Adrenal gland (tissue), 12 donors: ENCODE data around the gene CYP26B1. TPM values are rescaled to one million over a fixed set of nuclear protein-coding genes. Genes with fewer than 3 reads are reported as not detected.

Experiments used
- DNase-seq, 7 donors: peaks; one replicate each; pipeline ENCODE4 v3.0.0-alpha.2; 2019 to 2020
- H3K27ac ChIP-seq, 5 donors: fragments of 200-600 bp; sonication (generic) in 4 of 5; 1 replicate in 3 of 5; 2 replicates in 2 of 5; pipeline versions ENCODE4 v1.5.1 to v1.8.0; 2016 to 2020; ENCODE audit warnings: mild to moderate bottlenecking in 1 of 5
- H3K27me3 ChIP-seq: fragments of 200-600 bp; 2 replicates; pipeline ENCODE4 v1.8.0; 2021
- H3K36me3 ChIP-seq, 2 donors: fragments of 200-600 bp; replicated peaks in 1 of 2; 1 replicate in 1 of 2; 2 replicates in 1 of 2; pipeline versions ENCODE4 v1.5.1 to v1.8.0; 2018 to 2022
- H3K4me1 ChIP-seq, 2 donors: fragments of 200-600 bp; replicated peaks in 1 of 2; 1 replicate in 1 of 2; 2 replicates in 1 of 2; pipeline versions ENCODE4 v1.5.1 to v1.8.0; 2018 to 2021
- H3K4me3 ChIP-seq, 4 donors: fragments of 200-600 bp; sonication (generic) in 3 of 4; one replicate each; pipeline ENCODE4 v1.5.1; 2016 to 2018
- H3K9me3 ChIP-seq, 3 donors: fragments of 200-600 bp; sonication (generic) in 1 of 3; replicated peaks in 1 of 3; 1 replicate in 2 of 3; 2 replicates in 1 of 3; pipeline versions ENCODE4 v1.5.1 to v1.8.0; 2016 to 2021
- POLR2A ChIP-seq, 2 donors: fragments of 450-650 bp; IDR thresholded peaks; one replicate each; pipeline ENCODE4 v1.6.1; 2017; ENCODE audit warnings: antibody characterized with exemption in 2 of 2, mild to moderate bottlenecking in 2 of 2, moderate library complexity in 1 of 2
- WGBS, 4 donors: extraction: QIAGEN DNeasy Blood & Tissue Kit in 2 of 4; methylation state at CpG; one replicate each; pipeline versions ENCODE4 v1.1.5 to v1.1.7; 2013 to 2017; 5-methylcytosine and 5-hydroxymethylcytosine counted together
- intact Hi-C, 2 donors: fragments of 100-400 bp; cut with DNase I; formaldehyde crosslinking; loops; one replicate each; pipeline versions ENCODE4 v1.14.1 to v1.15.0; 2022 to 2023
- polyA plus RNA-seq, 3 donors: library from polyadenylated mRNA; stranded (reverse); fragments of 200-250 nt in 2 of 3; fragments of 350-450 nt in 1 of 3; fragmentation: Illumina TruSeq in 1 of 3; extraction: RNeasy Lipid Tissue Mini Kit (QIAGEN cat#74804) in 1 of 3; gene quantifications; one replicate each; pipeline ENCODE4 v1.2.3, GENCODE V29; 2013 to 2014
- total RNA-seq, 9 donors: library from RNA; depleted of rRNA in 4 of 9; stranded (reverse); fragments of >200 nt in 4 of 9; fragments of 120-200 nt in 1 of 9; fragmentation: NEBNext Ultra II Directional in 1 of 9; extraction: Animal tissue kit (Norgen Biotek cat#: 25700) in 1 of 9; gene quantifications; one replicate each; pipeline versions ENCODE4 v1.1.0 to v1.2.4, GENCODE V29; 2013 to 2023
- TF ChIP-seq, protein P1 (sequence below), 6 experiments: fragments of 450-650 bp in 4 of 6; fragments of 200-600 bp in 2 of 6; sonication (generic) in 1 of 6; IDR thresholded peaks; 1 replicate in 5 of 6; 2 replicates in 1 of 6; pipeline versions ENCODE4 v1.5.1 to v1.8.0; 2016 to 2021; ENCODE audit warnings: antibody characterized with exemption in 6 of 6, mild to moderate bottlenecking in 2 of 6, moderate library complexity in 1 of 6
- donor health status: healthy with polysubstance abuse.
- donor health status: Bipolar disorder and iron deficiency.
- donor health status: DM: yes; HTN: yes; CAD: no.
- donor health status: DM: no; HTN: no; CAD: no.
- donor health status: DM: no; HTN: no; CAD: no.
- donor health status: DM: yes; HTN: yes; CAD: no.

The CYP26B1 gene
- total and polyA plus RNA-seq, 12 donors, result 0.53 to 30.3 (median 10.7) TPM

DNA sequence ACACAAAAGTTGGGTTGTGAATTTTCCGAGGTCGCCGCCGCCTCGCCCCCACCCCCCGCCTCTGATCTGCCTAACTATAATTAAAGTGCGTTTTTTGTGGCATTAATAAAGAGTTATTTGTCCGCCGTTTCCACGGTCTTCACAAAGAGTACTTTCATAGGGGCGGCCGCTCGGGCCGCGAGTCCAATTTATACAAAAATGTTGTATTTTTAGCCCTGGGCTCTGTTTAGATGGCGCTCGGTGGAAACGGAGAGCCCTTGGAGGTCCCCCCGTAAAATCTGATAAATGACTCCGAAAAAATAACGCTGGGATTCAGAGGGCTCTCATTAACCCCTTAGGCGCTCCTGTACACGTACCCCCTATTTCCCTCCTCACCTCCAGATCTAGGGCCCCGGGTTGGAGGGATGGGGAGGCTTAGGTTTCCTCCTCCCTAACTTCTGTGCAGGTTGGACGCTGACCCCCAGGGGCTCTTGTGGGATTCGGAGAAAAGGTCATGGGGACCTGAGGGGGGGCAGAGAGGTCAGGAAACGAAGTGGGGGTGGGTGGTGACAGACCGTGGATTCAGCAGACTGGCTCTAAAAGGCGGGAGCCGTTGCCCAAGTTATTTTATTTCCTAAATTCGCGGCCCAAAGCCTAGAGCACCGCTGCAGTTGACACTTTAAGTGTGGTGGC lies 1.9 kb downstream of the CYP26B1 start:
- peaks cover 40 to 53% of the 10 kb centered on the region in 2 donors for H3K4me1 ChIP-seq
- WGBS, 4 donors, result 4 to 7% (median 6%) methylated on average over 26 to 33 of the region's 33 CpGs
- TF ChIP-seq, protein P1, sequence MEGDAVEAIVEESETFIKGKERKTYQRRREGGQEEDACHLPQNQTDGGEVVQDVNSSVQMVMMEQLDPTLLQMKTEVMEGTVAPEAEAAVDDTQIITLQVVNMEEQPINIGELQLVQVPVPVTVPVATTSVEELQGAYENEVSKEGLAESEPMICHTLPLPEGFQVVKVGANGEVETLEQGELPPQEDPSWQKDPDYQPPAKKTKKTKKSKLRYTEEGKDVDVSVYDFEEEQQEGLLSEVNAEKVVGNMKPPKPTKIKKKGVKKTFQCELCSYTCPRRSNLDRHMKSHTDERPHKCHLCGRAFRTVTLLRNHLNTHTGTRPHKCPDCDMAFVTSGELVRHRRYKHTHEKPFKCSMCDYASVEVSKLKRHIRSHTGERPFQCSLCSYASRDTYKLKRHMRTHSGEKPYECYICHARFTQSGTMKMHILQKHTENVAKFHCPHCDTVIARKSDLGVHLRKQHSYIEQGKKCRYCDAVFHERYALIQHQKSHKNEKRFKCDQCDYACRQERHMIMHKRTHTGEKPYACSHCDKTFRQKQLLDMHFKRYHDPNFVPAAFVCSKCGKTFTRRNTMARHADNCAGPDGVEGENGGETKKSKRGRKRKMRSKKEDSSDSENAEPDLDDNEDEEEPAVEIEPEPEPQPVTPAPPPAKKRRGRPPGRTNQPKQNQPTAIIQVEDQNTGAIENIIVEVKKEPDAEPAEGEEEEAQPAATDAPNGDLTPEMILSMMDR (IDR thresholded peaks at IDR 0.05), result no peak
- TF ChIP-seq POLR2A (IDR thresholded peaks at IDR 0.05), result no peak
- DNase-seq, result peak in 3 of 7 donors; percentile 9 to 45 (median 15)
- H3K36me3 ChIP-seq, result no peaks in the 10 kb centered on the region
- H3K9me3 ChIP-seq, result no peaks in the 10 kb centered on the region
- intact Hi-C loops, result loop anchor here (5.0 to 10.0 kb wide), 3 partner anchors 221 to 598 kb away; no protein-coding TSS in a partner anchor
- peak overlapping the region in 1 of 4 donors; percentile 46 for H3K4me3 ChIP-seq
- H3K27me3 ChIP-seq, result peaks cover 49% of the 10 kb centered on the region
- no peak overlapping the region for H3K27ac ChIP-seq

DNA sequence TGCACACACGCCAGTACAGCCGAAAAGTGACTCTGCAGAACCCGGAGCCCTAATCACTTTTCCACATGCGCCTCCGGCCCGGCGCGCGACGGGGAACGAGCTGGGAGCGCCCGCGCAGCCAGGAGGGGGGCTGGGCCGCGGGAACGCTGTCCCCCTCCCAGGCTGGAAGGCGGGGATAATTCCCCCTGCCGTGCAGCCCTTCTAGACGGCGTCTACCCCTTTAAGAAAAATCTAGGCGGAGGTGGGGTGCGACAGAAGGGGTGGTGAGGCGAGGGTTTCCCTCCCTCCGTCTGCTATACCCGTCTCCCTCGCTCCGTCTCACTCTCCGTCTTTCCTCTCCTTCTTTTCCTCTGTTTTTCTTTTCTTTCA lies 2.4 kb downstream of the CYP26B1 start:
- intact Hi-C loops, result loop anchor here (5.0 to 10.0 kb wide), 3 partner anchors 220 to 598 kb away; no protein-coding TSS in a partner anchor
- H3K27me3 ChIP-seq, result peaks cover 49% of the 10 kb centered on the region
- H3K27ac ChIP-seq, result no peak overlapping the region

DNA sequence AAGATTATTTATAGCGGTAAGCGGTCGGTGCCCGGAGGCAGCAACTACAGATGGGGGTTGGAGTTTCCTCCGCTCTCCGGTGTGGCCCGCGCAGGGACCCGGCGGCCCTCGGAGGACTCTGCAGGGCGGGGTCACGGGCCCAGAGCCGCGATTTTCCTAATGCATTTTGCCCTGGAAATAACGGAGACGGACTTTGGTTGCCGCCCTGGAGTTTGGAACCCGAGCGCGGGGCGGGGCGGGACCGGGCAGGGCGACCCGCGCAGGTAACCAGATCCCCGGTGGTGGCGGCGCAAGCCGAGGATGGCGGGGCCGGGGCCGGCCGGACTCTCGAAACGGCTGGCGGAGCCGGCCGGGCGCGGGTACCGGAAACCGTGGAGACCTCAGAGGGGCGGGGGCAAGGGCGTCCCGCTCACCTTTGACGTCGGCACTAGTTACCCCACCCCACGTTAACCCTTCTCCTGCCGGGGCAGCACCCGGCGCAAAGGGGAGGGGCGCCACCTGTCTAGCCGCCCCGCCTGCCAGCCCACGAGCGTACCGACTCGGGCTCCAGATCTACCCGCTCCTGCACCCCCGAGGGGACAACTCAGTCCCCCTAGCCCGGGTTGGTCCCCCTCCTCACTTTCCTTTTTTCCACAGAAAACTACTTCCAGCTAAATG lies 2.9 kb downstream of the CYP26B1 start:
- H3K36me3 ChIP-seq, result no peaks in the 10 kb centered on the region
- TF ChIP-seq, protein P1 (IDR thresholded peaks at IDR 0.05), result no peak
- peaks cover 36 to 47% of the 10 kb centered on the region in 2 donors for H3K4me1 ChIP-seq
- H3K27ac ChIP-seq, result no peak overlapping the region
- 1 to 3% (median 1%) methylated on average over 12 to 63 of the region's 63 CpGs for WGBS, 4 donors
- H3K4me3 ChIP-seq, result peak overlapping the region in 1 of 4 donors; percentile 46
- H3K27me3 ChIP-seq, result peaks cover 49% of the 10 kb centered on the region
- intact Hi-C loops, result loop anchor here (5.0 to 10.0 kb wide), 3 partner anchors 220 to 597 kb away; no protein-coding TSS in a partner anchor
- peak in 2 of 7 donors; percentile 17 to 54 for DNase-seq
- H3K9me3 ChIP-seq, result no peaks in the 10 kb centered on the region

More for the DNA sequence above, 2.4 kb downstream of the CYP26B1 start:
- Histone ChIP-seq H3K4me1 (peaks cover 40 to 52% of the 10 kb centered on the region in 2 donors), H3K36me3 (no peaks in the 10 kb centered on the region), H3K4me3 (peak overlapping the region in 1 of 4 donors; percentile 46), H3K9me3 (no peaks in the 10 kb centered on the region)
- 0 to 1% (median 1%) methylated on average over 11 to 29 of the region's 29 CpGs for WGBS, 4 donors
- peak in 2 of 7 donors; percentile 14 to 48 for DNase-seq
- no peak for TF ChIP-seq POLR2A (IDR thresholded peaks at IDR 0.05)
- TF ChIP-seq, protein P1 (IDR thresholded peaks at IDR 0.05), result no peak

DNA sequence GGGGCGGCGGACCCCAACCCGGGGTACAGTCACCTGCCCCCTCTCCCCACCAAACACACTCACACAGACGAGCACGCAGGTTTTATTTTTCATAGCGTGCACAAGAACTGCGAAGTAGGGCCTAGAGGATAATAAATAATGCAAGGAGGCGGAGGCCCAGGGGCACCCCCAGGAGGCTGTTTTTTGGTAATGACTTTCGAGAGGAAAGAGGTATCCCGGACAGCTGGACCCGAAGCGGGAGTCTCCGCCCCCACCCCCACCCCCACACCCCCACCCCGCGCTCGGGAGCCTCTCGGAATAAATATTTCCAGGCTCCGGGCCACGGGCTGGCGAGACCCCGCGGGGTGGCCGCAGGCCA lies 3.4 kb downstream of the CYP26B1 start:
- TF ChIP-seq, protein P1 (IDR thresholded peaks at IDR 0.05), result no peak
- no peak for TF ChIP-seq POLR2A (IDR thresholded peaks at IDR 0.05)
- peak overlapping the region in 1 of 4 donors; percentile 46 for H3K4me3 ChIP-seq
- H3K4me1 ChIP-seq, result peaks cover 31 to 42% of the 10 kb centered on the region in 2 donors
- no peaks in the 10 kb centered on the region for H3K36me3 ChIP-seq
- no peaks in the 10 kb centered on the region for H3K9me3 ChIP-seq
- DNase-seq, result peak in 1 of 7 donors; percentile 50
- 15 to 40% (median 27%) methylated on average over 10 to 23 of the region's 23 CpGs for WGBS, 4 donors
- intact Hi-C loops, result loop anchor here (5.0 to 10.0 kb wide), 2 partner anchors 219 to 597 kb away; no protein-coding TSS in a partner anchor
- peaks cover 49% of the 10 kb centered on the region for H3K27me3 ChIP-seq
- no peak overlapping the region for H3K27ac ChIP-seq
